Measurements from ENCODE around the gene GPC1. TPM values are rescaled to one million over a fixed set of nuclear protein-coding genes. Genes with fewer than 3 reads are reported as not detected.
A peak's percentile ranks its signal among the peaks of the same experiment; 100 is the strongest.

GPC1 gene
- total and polyA plus RNA-seq, 5 donors: 75.8 to 118 (median 100) TPM

DNA sequence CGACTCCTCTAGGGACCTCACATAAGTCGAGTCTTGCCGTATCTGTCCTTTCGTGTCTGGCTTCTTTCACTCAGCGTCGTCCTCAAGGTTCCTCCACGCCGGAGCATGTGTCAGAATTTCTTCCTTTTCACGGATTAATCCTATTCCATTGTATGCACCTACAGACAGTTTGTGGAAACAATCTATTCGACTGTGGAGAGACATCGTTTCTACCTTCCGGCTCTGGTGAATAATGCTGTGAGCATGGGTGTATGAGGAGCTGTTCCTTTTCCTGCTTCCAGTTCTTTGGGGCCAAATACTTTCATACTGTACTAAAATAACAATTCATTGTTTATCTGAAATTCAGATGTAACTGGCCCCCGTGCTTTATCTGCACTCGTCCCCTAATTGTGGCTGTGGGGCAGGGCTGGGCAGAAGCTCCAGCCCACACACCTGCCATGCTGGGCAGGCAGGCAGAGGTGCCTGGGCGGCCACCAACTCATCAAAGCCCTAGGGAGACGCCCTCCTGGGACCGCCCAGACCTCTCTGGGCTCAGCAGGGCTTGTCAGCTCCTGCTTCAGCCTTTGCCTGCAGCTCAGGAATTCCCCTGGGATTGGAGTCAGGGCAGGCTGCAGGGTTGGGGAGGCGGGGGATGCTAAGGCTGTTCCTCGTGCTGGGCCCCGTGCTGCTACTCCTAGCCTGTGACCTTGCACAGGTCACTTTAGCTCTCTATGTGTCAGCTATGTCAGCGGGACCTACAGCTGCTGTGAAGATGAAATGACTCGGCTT, 14.5 kb downstream of the GPC1 start:
- ATAC-seq (no peak), DNase-seq (peak; percentile 13 to 35 (median 17))
- WGBS: 67% methylated on average over 22 of the region's 22 CpGs
- Histone ChIP-seq H3K4me3 (ENCODE audit: low read length) (no peak overlapping the region), H3K4me1 (ENCODE audit: control insufficient read depth, insufficient read depth, low read length) (peaks cover 4% of the 10 kb centered on the region), H3K9me3 (ENCODE audit: control insufficient read depth, low read length) (no peaks in the 10 kb centered on the region), H3K27ac (ENCODE audit: low read length) (no peak overlapping the region), H3K27me3 (ENCODE audit: control insufficient read depth, insufficient read depth) (no peaks in the 10 kb centered on the region)
- intact Hi-C loops (cut with DNase I): no loop called here

DNA sequence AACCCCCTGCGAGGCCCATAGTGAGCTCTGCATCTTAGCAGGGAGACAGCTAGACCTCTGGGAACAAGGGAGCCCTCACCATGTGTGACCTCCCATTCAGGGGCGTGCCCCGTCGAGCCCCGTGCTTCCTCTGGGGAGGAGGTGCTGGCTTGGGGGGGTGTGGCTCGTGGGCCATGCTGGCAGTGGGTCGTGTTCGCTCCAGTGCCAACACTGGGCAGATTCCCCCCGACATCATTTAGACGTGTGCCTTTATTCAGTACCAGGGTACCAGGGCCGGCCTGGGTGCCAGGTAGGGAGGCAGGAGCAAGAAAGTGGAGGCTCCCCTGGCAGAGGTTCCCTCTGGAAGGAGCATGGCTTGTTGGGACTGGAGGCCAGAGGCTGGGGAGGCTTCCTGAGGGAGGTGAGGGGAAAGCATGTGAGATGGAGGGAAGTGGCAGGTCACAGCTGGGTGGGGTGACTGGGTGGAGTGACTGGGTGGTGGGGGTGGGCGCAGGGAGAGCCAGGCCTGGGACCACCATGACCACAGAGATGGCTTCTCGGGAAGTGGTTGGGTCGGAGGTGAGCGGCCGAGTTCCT, 15.2 kb downstream of the GPC1 start:
- Histone ChIP-seq H3K27ac (ENCODE audit: low read length) (no peak overlapping the region), H3K4me3 (ENCODE audit: low read length) (no peak overlapping the region), H3K9me3 (ENCODE audit: control insufficient read depth, low read length) (no peaks in the 10 kb centered on the region), H3K4me1 (ENCODE audit: control insufficient read depth, insufficient read depth, low read length) (peaks cover 4% of the 10 kb centered on the region), H3K27me3 (ENCODE audit: control insufficient read depth, insufficient read depth) (no peaks in the 10 kb centered on the region)
- 75% methylated on average over 16 of the region's 16 CpGs for WGBS
- intact Hi-C loops (cut with DNase I): no loop called here
- DNase-seq (peak; percentile 10 to 51 (median 43)), ATAC-seq (no peak)

DNA sequence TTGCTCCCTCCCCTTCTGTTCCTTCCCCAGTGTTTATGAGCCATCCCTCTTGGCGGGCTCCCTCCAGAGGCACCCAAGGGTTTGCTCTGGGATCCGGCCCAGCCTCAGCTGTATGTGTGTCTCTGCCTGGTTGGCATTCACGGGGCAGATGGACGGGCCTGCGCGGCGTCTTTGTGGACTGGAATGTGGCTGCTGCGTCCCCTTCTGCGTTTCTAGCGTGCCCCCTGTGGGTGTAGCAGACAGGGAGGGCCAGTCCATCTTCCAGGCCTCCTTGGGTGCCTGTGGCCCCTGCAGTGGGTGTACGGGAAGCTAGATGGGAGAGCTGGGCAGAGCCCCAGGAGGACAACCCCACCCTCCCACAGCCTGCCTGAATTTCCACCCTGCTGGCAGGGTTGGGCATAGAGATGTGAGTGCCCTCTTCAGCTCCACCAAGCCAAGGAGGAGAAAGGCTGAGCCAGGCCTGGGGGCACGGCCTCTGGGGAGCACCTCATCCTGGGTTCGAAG, 15.7 kb downstream of the GPC1 start:
- no peak overlapping the region for H3K4me3 ChIP-seq (ENCODE audit: low read length)
- DNase-seq (peak; percentile 16 to 58 (median 29)), ATAC-seq (no peak)
- no peak overlapping the region for H3K27ac ChIP-seq (ENCODE audit: low read length)
- H3K27me3 ChIP-seq (ENCODE audit: control insufficient read depth, insufficient read depth): no peaks in the 10 kb centered on the region
- 87% methylated on average over 13 of the region's 13 CpGs for WGBS
- peaks cover 4% of the 10 kb centered on the region for H3K4me1 ChIP-seq (ENCODE audit: control insufficient read depth, insufficient read depth, low read length)
- no peaks in the 10 kb centered on the region for H3K9me3 ChIP-seq (ENCODE audit: control insufficient read depth, low read length)
- intact Hi-C loops (cut with DNase I): no loop called here

DNA sequence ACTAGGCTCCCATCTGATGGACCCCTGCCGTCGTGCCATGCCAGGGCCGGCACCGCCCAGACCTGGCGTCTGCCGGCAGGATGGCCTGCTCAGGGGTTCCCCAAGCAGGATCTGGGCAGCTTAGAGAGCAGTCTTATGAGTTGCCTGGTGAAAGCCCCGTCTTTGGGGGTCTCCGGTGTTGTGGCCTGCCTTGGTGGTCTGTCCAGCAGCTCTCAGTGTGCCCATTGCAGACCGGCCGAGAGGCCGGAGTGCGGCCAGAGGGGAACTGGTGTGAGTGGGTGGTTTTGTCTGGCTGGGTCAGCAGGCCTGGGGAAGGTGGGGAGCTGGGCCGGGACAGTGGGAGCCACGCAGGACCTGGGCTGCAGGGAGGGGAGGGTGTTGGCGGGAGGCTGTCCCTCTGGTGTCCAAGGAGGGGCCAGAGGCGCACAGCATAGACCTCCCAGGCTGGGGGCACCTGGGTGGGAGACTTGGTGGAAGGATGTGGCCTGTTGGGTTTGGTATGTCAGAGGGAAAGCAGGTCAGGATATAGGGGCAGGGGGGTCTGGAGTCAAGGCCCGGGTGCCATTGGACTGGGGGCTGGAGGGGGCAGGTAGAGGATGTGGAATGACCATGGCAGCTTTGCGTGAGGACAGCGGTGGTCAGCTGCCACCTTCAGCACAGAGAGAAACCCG, 16.5 kb downstream of the GPC1 start:
- DNase-seq (peak; percentile 17 to 51 (median 44)), ATAC-seq (no peak)
- H3K9me3 ChIP-seq (ENCODE audit: control insufficient read depth, low read length): no peaks in the 10 kb centered on the region
- intact Hi-C loops (cut with DNase I): no loop called here
- no peaks in the 10 kb centered on the region for H3K27me3 ChIP-seq (ENCODE audit: control insufficient read depth, insufficient read depth)
- peaks cover 4% of the 10 kb centered on the region for H3K4me1 ChIP-seq (ENCODE audit: control insufficient read depth, insufficient read depth, low read length)
- 63% methylated on average over 20 of the region's 20 CpGs for WGBS
- H3K27ac ChIP-seq (ENCODE audit: low read length): no peak overlapping the region
- H3K4me3 ChIP-seq (ENCODE audit: low read length): peak overlapping the region; percentile 58

DNA sequence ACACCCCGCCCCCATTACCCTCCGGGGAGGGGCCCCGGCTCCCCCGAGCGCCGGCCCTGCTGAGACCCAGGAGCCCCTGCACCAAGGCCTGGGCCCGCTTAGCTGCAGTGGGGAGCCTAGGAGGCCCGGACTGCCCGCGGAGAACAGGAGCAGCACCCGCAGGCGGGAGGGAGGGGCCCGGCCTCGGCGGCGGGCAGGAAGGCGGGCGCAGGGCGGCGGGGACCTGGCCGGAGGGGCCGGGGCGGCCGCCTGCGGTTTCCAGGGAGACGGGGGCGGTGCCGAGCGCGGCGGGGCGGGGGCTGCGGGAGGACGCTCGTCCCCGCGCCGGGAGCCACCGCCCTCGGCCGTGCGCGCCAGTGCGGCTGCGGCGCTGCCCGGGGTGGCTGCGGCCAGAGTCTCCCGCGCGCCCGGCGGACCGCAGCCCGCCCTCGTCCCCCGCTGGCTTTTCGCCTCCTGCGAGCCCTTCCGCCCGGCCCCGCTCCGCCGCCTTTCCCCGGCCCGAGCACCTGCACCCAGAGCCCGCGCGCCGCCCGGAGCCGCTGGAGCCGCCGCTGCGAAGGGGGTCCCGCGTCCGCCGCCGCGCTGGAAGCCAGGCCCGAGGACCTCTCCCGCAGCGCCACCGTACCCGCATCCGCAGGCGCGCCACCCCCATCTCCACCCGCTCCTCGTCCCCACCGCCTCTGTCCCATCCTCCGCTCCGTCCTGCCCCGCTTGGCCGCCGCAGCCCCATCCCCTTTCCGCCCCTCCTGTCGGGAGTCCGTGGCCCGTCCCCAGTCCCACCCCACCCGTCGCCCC, 17.2 kb downstream of the GPC1 start:
- peak; percentile 73 to 74 for ATAC-seq
- Histone ChIP-seq H3K27ac (ENCODE audit: low read length) (no peak overlapping the region), H3K27me3 (ENCODE audit: control insufficient read depth, insufficient read depth) (no peaks in the 10 kb centered on the region), H3K4me3 (ENCODE audit: low read length) (peak overlapping the region; percentile 58), H3K9me3 (ENCODE audit: control insufficient read depth, low read length) (no peaks in the 10 kb centered on the region), H3K4me1 (ENCODE audit: control insufficient read depth, insufficient read depth, low read length) (peaks cover 4% of the 10 kb centered on the region)
- intact Hi-C loops (cut with DNase I): no loop called here
- DNase-seq: peak; percentile 76 to 91 (median 91)
- WGBS: under 1% methylated on average over 103 of the region's 103 CpGs

DNA sequence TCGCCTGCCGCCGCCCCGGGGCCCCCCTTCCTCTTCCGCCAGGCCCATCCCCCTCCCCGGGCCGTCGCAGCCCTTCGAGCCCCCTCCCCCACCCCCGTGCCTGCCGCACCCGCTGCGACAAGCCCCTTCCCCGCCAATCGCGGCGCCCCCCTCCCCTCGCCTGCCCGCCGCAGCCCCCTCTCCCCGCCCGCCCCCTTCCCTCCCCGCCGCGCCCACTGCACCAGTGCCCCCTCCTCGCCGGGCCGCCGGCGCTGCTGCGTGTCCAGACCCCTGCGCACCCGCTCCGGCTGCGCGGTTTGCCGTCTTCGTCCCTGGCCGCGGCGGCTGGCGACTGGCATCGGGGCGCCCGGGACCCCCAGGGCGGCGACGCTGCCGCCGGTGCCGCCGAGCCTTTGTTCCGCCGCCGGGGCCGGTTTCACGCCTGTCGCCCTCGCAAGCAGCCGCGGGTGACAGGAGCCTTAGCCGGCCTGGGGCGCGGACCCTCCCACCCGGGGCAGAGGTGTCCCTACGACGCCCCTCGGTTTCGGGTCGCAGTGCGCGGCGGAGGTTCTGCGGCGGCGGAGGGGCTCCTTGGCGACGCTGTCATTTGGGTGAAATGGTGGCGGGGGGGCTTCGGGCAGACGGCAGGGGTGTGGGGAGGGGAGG, 18.1 kb downstream of the GPC1 start:
- WGBS: 9% methylated on average over 81 of the region's 81 CpGs
- Histone ChIP-seq H3K27me3 (ENCODE audit: control insufficient read depth, insufficient read depth) (no peaks in the 10 kb centered on the region), H3K4me1 (ENCODE audit: control insufficient read depth, insufficient read depth, low read length) (peaks cover 4% of the 10 kb centered on the region), H3K9me3 (ENCODE audit: control insufficient read depth, low read length) (no peaks in the 10 kb centered on the region), H3K4me3 (ENCODE audit: low read length) (peak overlapping the region; percentile 6), H3K27ac (ENCODE audit: low read length) (no peak overlapping the region)
- intact Hi-C loops (cut with DNase I): no loop called here
- ATAC-seq (no peak), DNase-seq (peak; percentile 18 to 64 (median 57))

DNA sequence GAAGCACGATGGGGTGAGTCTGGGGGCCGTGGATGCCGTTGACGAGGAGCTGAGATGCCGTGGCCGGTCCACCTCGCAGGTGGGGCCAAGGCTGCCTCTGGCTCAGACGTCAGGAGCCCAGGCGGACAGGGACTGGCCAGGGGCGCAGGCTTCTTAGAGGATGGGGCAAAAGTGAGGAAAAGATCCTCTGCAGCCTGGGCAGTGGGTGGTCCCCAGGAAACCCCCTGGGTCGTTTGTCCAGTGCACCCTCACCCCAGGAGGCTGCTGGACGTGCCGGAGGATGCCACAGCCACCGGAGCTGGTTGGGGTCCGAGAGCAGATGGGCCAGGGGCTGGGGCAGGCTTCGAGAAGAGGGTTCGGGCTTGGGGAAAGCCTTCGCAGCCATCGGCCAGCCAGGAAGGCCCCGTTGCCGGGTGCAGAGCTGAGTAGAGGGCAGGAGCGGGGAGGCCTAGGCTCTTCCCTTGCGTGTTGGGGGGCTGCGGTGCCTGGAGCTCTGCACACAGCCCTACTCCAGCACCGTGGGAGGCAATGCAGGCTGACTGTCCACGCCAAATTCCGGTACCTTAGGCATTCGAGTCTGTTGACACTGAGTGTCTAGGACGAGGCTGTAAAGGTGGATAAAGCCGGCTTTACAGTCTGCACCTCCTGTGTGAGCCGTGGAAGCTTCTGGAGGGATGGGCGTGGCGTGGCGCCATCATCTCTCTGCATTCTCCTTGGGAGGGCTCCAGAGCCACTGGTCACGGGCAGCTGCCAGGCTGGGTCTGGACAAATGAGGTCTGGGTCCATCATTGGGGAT, 18.8 kb downstream of the GPC1 start:
- DNase-seq: peak; percentile 20 to 58 (median 51)
- H3K27ac ChIP-seq (ENCODE audit: low read length): no peak overlapping the region
- peaks cover 4% of the 10 kb centered on the region for H3K4me1 ChIP-seq (ENCODE audit: control insufficient read depth, insufficient read depth, low read length)
- H3K9me3 ChIP-seq (ENCODE audit: control insufficient read depth, low read length): no peaks in the 10 kb centered on the region
- ATAC-seq: no peak
- H3K4me3 ChIP-seq (ENCODE audit: low read length): no peak overlapping the region
- WGBS: 50% methylated on average over 35 of the region's 35 CpGs
- H3K27me3 ChIP-seq (ENCODE audit: control insufficient read depth, insufficient read depth): no peaks in the 10 kb centered on the region
- intact Hi-C loops (cut with DNase I): no loop called here

DNA sequence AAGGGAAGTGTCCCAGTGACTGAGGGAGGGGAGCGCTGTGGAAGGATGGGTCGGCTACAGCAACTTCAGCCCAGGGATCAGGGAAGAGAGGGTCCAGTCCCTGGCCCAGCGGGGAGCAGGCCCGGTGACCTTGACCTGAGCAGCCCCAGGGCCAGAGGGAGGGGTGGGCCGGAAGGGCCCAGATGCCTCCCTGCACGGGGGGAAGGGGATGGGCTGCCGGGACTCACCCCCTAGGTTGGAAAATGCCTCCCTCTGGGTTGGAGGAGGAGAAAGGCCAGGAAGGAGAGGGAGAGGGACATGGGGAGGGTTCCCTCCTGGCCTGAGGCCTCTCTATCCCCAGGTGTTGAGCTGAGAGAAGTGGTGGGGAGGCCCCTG, 19.8 kb downstream of the GPC1 start:
- H3K4me3 ChIP-seq (ENCODE audit: low read length): no peak overlapping the region
- ATAC-seq (no peak), DNase-seq (peak in 1 of 3 donors; percentile 9)
- H3K9me3 ChIP-seq (ENCODE audit: control insufficient read depth, low read length): no peaks in the 10 kb centered on the region
- H3K27ac ChIP-seq (ENCODE audit: low read length): no peak overlapping the region
- 45% methylated on average over 7 of the region's 7 CpGs for WGBS
- peaks cover 4% of the 10 kb centered on the region for H3K4me1 ChIP-seq (ENCODE audit: control insufficient read depth, insufficient read depth, low read length)
- intact Hi-C loops (cut with DNase I): no loop called here
- H3K27me3 ChIP-seq (ENCODE audit: control insufficient read depth, insufficient read depth): no peaks in the 10 kb centered on the region

DNA sequence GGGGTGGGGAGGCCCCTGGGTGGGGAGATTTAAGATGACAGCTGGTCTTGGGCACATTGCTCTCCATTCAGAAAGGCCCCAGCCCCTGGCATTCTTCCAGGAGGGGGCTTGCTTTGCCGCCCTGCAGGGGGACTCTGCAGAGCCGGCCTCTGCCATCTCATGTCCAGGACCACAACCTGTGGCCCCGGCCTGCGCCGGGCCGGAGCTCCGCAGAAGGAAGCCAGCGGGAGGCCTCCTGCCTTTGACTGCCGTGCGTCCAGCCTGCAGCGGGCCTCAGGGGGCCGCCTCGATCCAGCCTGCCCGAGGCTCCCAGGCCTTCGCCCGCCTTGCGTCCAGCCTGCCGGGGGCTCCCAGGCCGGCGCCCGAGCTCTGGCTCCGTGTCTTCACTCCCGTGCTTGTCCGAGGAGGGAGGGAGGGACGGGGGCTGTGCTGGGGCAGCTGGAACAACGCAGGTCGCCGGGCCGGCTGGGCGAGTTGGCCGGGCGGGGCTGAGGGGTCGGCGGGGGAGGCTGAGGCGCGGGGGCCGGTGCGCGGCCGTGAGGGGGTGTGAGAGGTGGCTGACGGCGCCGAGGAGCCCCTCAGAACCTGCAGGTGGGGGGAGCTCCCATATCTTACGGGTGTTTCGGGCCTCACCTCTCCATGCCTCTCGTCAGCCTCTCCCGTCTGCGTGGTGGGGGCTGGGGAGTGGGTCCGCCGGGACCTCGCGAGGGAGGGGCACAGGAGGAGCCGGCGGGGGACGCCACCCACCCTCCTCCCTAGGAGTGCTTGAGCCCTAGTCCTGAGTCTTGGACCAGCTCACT, 20.4 kb downstream of the GPC1 start:
- 25% methylated on average over 55 of the region's 55 CpGs for WGBS
- Histone ChIP-seq H3K4me3 (ENCODE audit: low read length) (no peak overlapping the region), H3K27ac (ENCODE audit: low read length) (no peak overlapping the region), H3K9me3 (ENCODE audit: control insufficient read depth, low read length) (no peaks in the 10 kb centered on the region), H3K4me1 (ENCODE audit: control insufficient read depth, insufficient read depth, low read length) (peaks cover 4% of the 10 kb centered on the region), H3K27me3 (ENCODE audit: control insufficient read depth, insufficient read depth) (no peaks in the 10 kb centered on the region)
- ATAC-seq: no peak
- peak; percentile 19 to 68 (median 60) for DNase-seq
- intact Hi-C loops (cut with DNase I): no loop called here

All from right cardiac atrium (tissue), 5 donors.